ENCODE results near the gene TRPM4.
"Not testable (repeated sequence)": the region's sequence is repeated elsewhere in the genome, so short reads cannot be mapped to it uniquely, and the experiment has no call there.

DNA sequence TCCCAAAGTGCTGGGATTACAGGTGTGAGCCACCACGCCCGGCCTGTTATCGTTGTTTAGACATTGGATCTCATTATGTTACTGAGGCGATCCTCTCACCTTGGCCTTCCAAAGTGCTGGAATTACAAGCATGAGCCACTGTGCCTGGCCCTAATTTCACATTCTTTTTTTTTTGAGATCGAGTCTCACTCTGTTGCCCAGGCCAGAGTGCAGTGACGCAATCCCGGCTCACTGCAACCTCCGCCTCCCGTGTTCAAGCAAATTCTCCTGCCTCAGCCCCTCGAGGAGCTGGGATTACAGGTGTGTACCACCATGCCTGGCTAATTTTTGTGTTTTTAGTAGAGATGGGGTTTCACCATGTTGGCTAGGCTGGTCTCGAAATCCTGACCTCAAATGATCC is 34.3 kb upstream of the TRPM4 start:
- TF ChIP-seq, protein P1, sequence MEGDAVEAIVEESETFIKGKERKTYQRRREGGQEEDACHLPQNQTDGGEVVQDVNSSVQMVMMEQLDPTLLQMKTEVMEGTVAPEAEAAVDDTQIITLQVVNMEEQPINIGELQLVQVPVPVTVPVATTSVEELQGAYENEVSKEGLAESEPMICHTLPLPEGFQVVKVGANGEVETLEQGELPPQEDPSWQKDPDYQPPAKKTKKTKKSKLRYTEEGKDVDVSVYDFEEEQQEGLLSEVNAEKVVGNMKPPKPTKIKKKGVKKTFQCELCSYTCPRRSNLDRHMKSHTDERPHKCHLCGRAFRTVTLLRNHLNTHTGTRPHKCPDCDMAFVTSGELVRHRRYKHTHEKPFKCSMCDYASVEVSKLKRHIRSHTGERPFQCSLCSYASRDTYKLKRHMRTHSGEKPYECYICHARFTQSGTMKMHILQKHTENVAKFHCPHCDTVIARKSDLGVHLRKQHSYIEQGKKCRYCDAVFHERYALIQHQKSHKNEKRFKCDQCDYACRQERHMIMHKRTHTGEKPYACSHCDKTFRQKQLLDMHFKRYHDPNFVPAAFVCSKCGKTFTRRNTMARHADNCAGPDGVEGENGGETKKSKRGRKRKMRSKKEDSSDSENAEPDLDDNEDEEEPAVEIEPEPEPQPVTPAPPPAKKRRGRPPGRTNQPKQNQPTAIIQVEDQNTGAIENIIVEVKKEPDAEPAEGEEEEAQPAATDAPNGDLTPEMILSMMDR (IDR thresholded peaks at IDR 0.05): not testable (repeated sequence)
- TF ChIP-seq EP300, POLR2A, POLR2AphosphoS5 (IDR thresholded peaks at IDR 0.05): not testable (repeated sequence)

All from upper lobe of left lung (tissue), 4 donors.